Measurements from ENCODE around the gene PDSS2.
A peak's percentile ranks its signal among the peaks of the same experiment; 100 is the strongest.

PDSS2 gene

GRCh38 chr6:107459283-107460082 is at the start of gene PDSS2:
Gene PDSS2 (minus strand): TSS chr6:107459564. CDS start chr6:107459285, 279 bp downstream.
- Histone ChIP-seq H3K36me3 (ENCODE audit: insufficient read depth, low read length) (no peaks in the 10 kb centered on the region; the same call in 1 of the 2 replicates), H3K79me2 (ENCODE audit: insufficient read depth, low read length) (peaks cover 47% of the 10 kb centered on the region), H3K27me3 (ENCODE audit: insufficient read depth, low read length, poor library complexity) (no peaks in the 10 kb centered on the region), H2AFZ (ENCODE audit: low read depth, low read length) (peak within 1 kb of the TSS; percentile 94), H3K9ac (ENCODE audit: low read depth, low read length) (peak within 1 kb of the TSS; percentile 71), H3K4me2 (ENCODE audit: insufficient read depth, low read length) (peak within 1 kb of the TSS; percentile 85), H3K4me3 (ENCODE audit: low read depth in 1 of 2, low read length in 2 of 2) (peak within 1 kb of the TSS; percentile 45 to 76), H3K27ac (ENCODE audit: low read length) (peak within 1 kb of the TSS; percentile 86), H3K4me1 (ENCODE audit: insufficient read depth, low read length) (peaks cover 34% of the 10 kb centered on the region), H3K9me3 (ENCODE audit: insufficient read depth, low read length, severe bottlenecking) (no peaks in the 10 kb centered on the region), H4K20me1 (ENCODE audit: insufficient read depth, low read length) (no peaks in the 10 kb centered on the region)
- peak; percentile 99 for DNase-seq
- peak; percentile 93 for ATAC-seq (ENCODE audit: insufficient read depth, low read depth)
- no peak for TF ChIP-seq EZH2 (IDR thresholded peaks at IDR 0.05; ENCODE audit: borderline replicate concordance, low read depth, low read length, severe bottlenecking)
- peak; percentile 73 for TF ChIP-seq CTCF (IDR thresholded peaks at IDR 0.05; ENCODE audit: borderline replicate concordance, extremely low read depth, low read length, poor library complexity, severe bottlenecking)

GRCh38 chr6:107506145-107506544 is 46.8 kb upstream of the PDSS2 start:
- no peak overlapping the region for H2AFZ ChIP-seq (ENCODE audit: low read depth, low read length)
- no peak overlapping the region for H3K9ac ChIP-seq (ENCODE audit: low read depth, low read length)
- DNase-seq (no peak), ATAC-seq (ENCODE audit: insufficient read depth, low read depth) (no peak)
- no peaks in the 10 kb centered on the region for H3K9me3 ChIP-seq (ENCODE audit: insufficient read depth, low read length, severe bottlenecking)
- H3K4me1 ChIP-seq (ENCODE audit: insufficient read depth, low read length) = no peaks in the 10 kb centered on the region
- TF ChIP-seq EZH2 (IDR thresholded peaks at IDR 0.05; ENCODE audit: borderline replicate concordance, low read depth, low read length, severe bottlenecking) = no peak
- no peak for TF ChIP-seq CTCF (IDR thresholded peaks at IDR 0.05; ENCODE audit: borderline replicate concordance, extremely low read depth, low read length, poor library complexity, severe bottlenecking)
- no peak overlapping the region for H3K27ac ChIP-seq (ENCODE audit: low read length)
- no peak overlapping the region for H3K4me2 ChIP-seq (ENCODE audit: insufficient read depth, low read length)
- H4K20me1 ChIP-seq (ENCODE audit: insufficient read depth, low read length) = peaks cover 6% of the 10 kb centered on the region; the same call in 1 of the 2 replicates
- no peaks in the 10 kb centered on the region for H3K27me3 ChIP-seq (ENCODE audit: insufficient read depth, low read length, poor library complexity)
- H3K79me2 ChIP-seq (ENCODE audit: insufficient read depth, low read length) = peaks cover 8% of the 10 kb centered on the region; the same call in 1 of the 2 replicates
- H3K4me3 ChIP-seq (ENCODE audit: low read depth in 1 of 2, low read length in 2 of 2) = no peak overlapping the region
- H3K36me3 ChIP-seq (ENCODE audit: insufficient read depth, low read length) = peaks cover 5% of the 10 kb centered on the region; the same call in 1 of the 2 replicates

GRCh38 chr6:107504270-107505026 is 45.1 kb upstream of the PDSS2 start:
- Histone ChIP-seq H3K4me2 (ENCODE audit: insufficient read depth, low read length) (no peak overlapping the region), H3K36me3 (ENCODE audit: insufficient read depth, low read length) (peaks cover 5% of the 10 kb centered on the region; the same call in 1 of the 2 replicates), H3K27me3 (ENCODE audit: insufficient read depth, low read length, poor library complexity) (no peaks in the 10 kb centered on the region), H2AFZ (ENCODE audit: low read depth, low read length) (no peak overlapping the region), H3K9ac (ENCODE audit: low read depth, low read length) (no peak overlapping the region), H3K27ac (ENCODE audit: low read length) (no peak overlapping the region), H3K79me2 (ENCODE audit: insufficient read depth, low read length) (peaks cover 12% of the 10 kb centered on the region; the same call in 1 of the 2 replicates), H3K4me1 (ENCODE audit: insufficient read depth, low read length) (no peaks in the 10 kb centered on the region), H4K20me1 (ENCODE audit: insufficient read depth, low read length) (peaks cover 7% of the 10 kb centered on the region; the same call in 1 of the 2 replicates), H3K9me3 (ENCODE audit: insufficient read depth, low read length, severe bottlenecking) (no peaks in the 10 kb centered on the region), H3K4me3 (ENCODE audit: low read depth in 1 of 2, low read length in 2 of 2) (no peak overlapping the region)
- TF ChIP-seq EZH2 (IDR thresholded peaks at IDR 0.05; ENCODE audit: borderline replicate concordance, low read depth, low read length, severe bottlenecking) (no peak), CTCF (IDR thresholded peaks at IDR 0.05; ENCODE audit: borderline replicate concordance, extremely low read depth, low read length, poor library complexity, severe bottlenecking) (no peak)
- ATAC-seq (ENCODE audit: insufficient read depth, low read depth) (no peak), DNase-seq (no peak)
